DOHH2 (cell line): Measurements from ENCODE around the gene IER5.

Source experiments
- EZH2phosphoT487 ChIP-seq: fragments of 200-600 bp; sonication (generic); IDR thresholded peaks from 2 replicates; pipeline ENCODE4 v1.6.1; 2017; ENCODE audit warnings: borderline replicate concordance, mild to moderate bottlenecking, antibody characterized with exemption, low read length, moderate library complexity, mixed read lengths
- TF ChIP-seq, protein P1 (sequence below): fragments of 200-600 bp; sonication (generic); IDR thresholded peaks from one replicate; pipeline ENCODE4 v1.5.1; 2014; ENCODE audit warnings: antibody characterized with exemption, mild to moderate bottlenecking, low read depth, low read length; ENCODE audit not compliant: poor library complexity, severe bottlenecking

DNA sequence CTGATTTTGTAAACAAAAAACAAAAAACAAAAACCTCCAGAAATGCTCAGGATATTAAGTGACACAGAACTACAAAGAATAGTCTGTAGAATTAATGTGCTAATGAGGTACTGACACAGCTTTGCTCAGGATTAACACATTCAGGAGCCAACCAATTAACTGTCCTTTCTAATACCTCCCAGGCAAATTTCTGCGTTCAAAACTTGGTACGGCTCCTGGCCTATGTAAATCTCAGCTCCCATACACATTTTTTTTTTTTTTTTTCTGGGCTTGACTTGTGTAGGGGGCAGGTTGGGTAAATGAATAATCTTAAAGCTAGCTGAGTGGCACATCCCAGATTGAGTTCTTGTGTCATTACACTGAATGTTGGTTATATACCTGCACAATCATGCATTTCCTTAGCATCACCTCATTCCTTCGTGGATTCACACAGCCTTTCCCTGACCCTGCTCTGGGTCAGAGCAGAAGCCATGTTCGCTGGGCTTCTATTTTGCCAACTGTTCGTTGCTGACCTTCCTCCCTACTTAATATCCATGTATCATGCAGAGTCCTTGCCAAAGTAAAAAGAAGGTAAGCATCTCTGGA lies 12.6 kb upstream of the IER5 start:
- TF ChIP-seq, protein P1, sequence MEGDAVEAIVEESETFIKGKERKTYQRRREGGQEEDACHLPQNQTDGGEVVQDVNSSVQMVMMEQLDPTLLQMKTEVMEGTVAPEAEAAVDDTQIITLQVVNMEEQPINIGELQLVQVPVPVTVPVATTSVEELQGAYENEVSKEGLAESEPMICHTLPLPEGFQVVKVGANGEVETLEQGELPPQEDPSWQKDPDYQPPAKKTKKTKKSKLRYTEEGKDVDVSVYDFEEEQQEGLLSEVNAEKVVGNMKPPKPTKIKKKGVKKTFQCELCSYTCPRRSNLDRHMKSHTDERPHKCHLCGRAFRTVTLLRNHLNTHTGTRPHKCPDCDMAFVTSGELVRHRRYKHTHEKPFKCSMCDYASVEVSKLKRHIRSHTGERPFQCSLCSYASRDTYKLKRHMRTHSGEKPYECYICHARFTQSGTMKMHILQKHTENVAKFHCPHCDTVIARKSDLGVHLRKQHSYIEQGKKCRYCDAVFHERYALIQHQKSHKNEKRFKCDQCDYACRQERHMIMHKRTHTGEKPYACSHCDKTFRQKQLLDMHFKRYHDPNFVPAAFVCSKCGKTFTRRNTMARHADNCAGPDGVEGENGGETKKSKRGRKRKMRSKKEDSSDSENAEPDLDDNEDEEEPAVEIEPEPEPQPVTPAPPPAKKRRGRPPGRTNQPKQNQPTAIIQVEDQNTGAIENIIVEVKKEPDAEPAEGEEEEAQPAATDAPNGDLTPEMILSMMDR = no peak
- no peak for TF ChIP-seq EZH2phosphoT487
